Measurements from ENCODE around the gene METTL6. TPM values are rescaled to one million over a fixed set of nuclear protein-coding genes. Genes with fewer than 3 reads are reported as not detected.
A peak's percentile ranks its signal among the peaks of the same experiment; 100 is the strongest.

The METTL6 gene
- total RNA-seq, 1 donor from 2014 or later = 27.3 TPM

GRCh38 chr3:15436246-15436645, 8.9 kb upstream of the METTL6 start:
- H3K9me3 Mint-ChIP-seq = no peaks in the 10 kb centered on the region

GRCh38 chr3:15434756-15435155, 7.4 kb upstream of the METTL6 start:
- DNase-seq (ENCODE audit: low read depth, low spot score) = no peak
- Mint-ChIP-seq H3K4me3 (no peak overlapping the region), H3K27me3 (ENCODE audit: low read depth) (no peaks in the 10 kb centered on the region), H3K4me1 (no peaks in the 10 kb centered on the region), H3K36me3 (ENCODE audit: low read depth) (no peaks in the 10 kb centered on the region), H3K27ac (ENCODE audit: unreplicated experiment) (no peak overlapping the region), H3K9me3 (no peaks in the 10 kb centered on the region)
- TF ChIP-seq CTCF (conservative IDR thresholded peaks at IDR 0.05) = no peak

More at GRCh38 chr3:15436246-15436645, 8.9 kb upstream of the METTL6 start:
- Mint-ChIP-seq H3K4me3 (no peak overlapping the region), H3K4me1 (no peaks in the 10 kb centered on the region), H3K27me3 (ENCODE audit: low read depth) (no peaks in the 10 kb centered on the region), H3K27ac (ENCODE audit: unreplicated experiment) (no peak overlapping the region), H3K36me3 (ENCODE audit: low read depth) (peaks cover 2% of the 10 kb centered on the region)
- DNase-seq (ENCODE audit: low read depth, low spot score) = no peak
- TF ChIP-seq CTCF (conservative IDR thresholded peaks at IDR 0.05) = no peak

GRCh38 chr3:15433531-15433930, 6.2 kb upstream of the METTL6 start:
- H3K36me3 Mint-ChIP-seq (ENCODE audit: low read depth) = no peaks in the 10 kb centered on the region
- TF ChIP-seq CTCF (conservative IDR thresholded peaks at IDR 0.05) = no peak
- H3K27me3 Mint-ChIP-seq (ENCODE audit: low read depth) = no peaks in the 10 kb centered on the region
- H3K27ac Mint-ChIP-seq (ENCODE audit: unreplicated experiment) = no peak overlapping the region
- H3K4me1 Mint-ChIP-seq = peaks cover 11% of the 10 kb centered on the region
- DNase-seq (ENCODE audit: low read depth, low spot score) = no peak
- no peaks in the 10 kb centered on the region for H3K9me3 Mint-ChIP-seq
- peak overlapping the region; percentile 33 for H3K4me3 Mint-ChIP-seq

- no peak for DNase-seq (ENCODE audit: low read depth, low spot score)
- H3K9me3 Mint-ChIP-seq = no peaks in the 10 kb centered on the region
- no peaks in the 10 kb centered on the region for H3K27me3 Mint-ChIP-seq (ENCODE audit: low read depth)
- no peak overlapping the region for H3K27ac Mint-ChIP-seq (ENCODE audit: unreplicated experiment)
- no peak for TF ChIP-seq CTCF (conservative IDR thresholded peaks at IDR 0.05)
- H3K36me3 Mint-ChIP-seq (ENCODE audit: low read depth) = no peaks in the 10 kb centered on the region
- H3K4me3 Mint-ChIP-seq = no peak overlapping the region
- peaks cover 28% of the 10 kb centered on the region for H3K4me1 Mint-ChIP-seq
These were observed 4.0 kb upstream of the METTL6 start for GRCh38 chr3:15431256-15431837.

- TF ChIP-seq CTCF (conservative IDR thresholded peaks at IDR 0.05) = no peak
- H3K27ac Mint-ChIP-seq (ENCODE audit: unreplicated experiment) = no peak overlapping the region
- H3K36me3 Mint-ChIP-seq (ENCODE audit: low read depth) = no peaks in the 10 kb centered on the region
- H3K4me1 Mint-ChIP-seq = peaks cover 35% of the 10 kb centered on the region
- DNase-seq (ENCODE audit: low read depth, low spot score) = no peak
- no peaks in the 10 kb centered on the region for H3K27me3 Mint-ChIP-seq (ENCODE audit: low read depth)
- no peaks in the 10 kb centered on the region for H3K9me3 Mint-ChIP-seq
- peak overlapping the region; percentile 50 for H3K4me3 Mint-ChIP-seq
These were observed 3.3 kb upstream of the METTL6 start for GRCh38 chr3:15430624-15431023.
